Suprapubic skin (tissue), 3 donors: ENCODE measurements around the gene PRKAG2.

Source experiments
- CTCF ChIP-seq, 2 donors: fragments of 200-600 bp in 1 of 2; fragments of 450-650 bp in 1 of 2; sonication (generic) in 1 of 2; IDR thresholded peaks; one replicate each; pipeline ENCODE4 v1.5.1; 2016 to 2019; ENCODE audit warnings: antibody characterized with exemption in 2 of 2, mild to moderate bottlenecking in 1 of 2, moderate library complexity in 1 of 2
- POLR2A ChIP-seq, 2 donors: fragments of 450-650 bp; IDR thresholded peaks; one replicate each; pipeline ENCODE4 v1.6.1; 2017; ENCODE audit warnings: antibody characterized with exemption in 2 of 2, mild to moderate bottlenecking in 2 of 2, moderate library complexity in 2 of 2

DNA sequence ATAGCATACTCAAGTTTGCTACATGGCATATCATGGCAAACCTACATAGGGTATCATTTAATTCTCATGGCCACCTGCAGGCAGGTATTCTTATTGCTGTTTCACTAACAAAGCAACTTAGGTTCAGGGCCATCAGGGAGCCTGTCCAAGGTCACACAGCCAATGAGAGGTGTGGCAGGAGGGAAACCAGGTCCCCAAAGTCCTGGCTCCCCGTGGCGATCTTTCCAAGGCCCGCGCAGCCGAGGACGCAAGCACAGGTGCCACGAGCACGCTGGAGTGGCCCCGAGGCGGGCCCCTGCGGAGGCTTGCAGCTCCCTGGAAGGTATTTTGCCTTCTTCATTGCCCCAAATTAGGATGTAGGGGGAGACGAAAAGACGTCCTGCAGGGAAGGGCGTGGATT, 20.8 kb downstream of the PRKAG2 start:
- no peak for TF ChIP-seq POLR2A (IDR thresholded peaks at IDR 0.05)
- no peak for TF ChIP-seq CTCF (IDR thresholded peaks at IDR 0.05)
